Activated CD4-positive, alpha-beta T cell treated with anti-CD3 and anti-CD28 coated beads for 24 hours (primary cell): ENCODE data around the gene SHH.

Experiments
- DNase-seq, 2 donors: peaks; one replicate each; pipeline ENCODE4 v3.0.0-alpha.2; 2020; ENCODE audit warnings: low read depth in 2 of 2

Gene SHH

DNA sequence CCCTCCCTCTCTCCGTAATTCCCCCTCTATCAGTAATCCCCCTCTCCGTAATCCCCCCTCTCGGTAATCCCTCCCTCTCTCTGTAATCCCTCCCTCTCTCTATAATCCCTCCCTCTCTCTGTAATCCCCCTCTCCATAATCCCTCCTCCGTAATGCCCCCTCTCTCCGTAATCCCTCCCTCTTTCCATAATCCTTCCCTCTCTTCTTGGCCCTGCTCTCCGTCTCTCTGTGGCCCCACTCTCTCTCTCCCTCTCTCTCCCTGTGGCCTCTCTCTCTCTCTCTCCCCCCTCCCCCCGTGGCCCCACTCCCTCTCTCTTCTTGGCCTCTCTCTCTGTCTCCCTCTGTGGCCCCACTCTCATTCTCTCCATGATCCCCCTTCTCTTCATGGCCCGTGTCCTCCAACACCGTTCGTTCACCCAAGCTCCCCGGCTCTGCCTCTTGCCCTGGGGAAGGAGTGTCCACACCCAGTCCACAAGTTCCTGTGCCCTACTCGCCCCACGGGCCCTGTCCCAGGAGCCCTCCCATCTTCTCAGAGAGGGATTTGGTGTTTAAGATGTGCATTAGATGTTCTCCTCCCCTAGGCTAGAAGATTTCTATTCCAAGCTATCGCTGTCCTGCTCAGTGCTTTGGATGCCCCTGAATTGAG is 19.8 kb downstream of the SHH start:
- DNase-seq, result no peak

DNA sequence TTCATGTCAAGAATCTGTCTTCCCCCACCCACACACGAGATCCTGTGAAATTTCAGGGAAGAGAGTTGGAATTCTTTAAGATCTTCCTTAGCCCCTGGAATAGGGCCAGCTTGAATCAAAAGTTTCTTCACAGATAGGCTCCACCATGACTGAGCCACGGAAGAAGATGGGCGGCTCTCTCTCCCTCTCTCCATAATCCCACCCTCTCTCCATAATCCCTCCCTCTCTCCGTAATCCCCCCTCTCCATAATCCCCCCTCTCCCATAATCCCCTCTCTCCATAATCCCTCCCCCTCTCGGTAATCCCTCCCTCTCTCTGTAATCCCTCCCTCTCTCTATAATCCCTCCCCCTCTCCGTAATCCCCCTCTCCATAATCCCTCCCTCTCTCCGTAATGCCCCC is 20.4 kb downstream of the SHH start:
- no peak for DNase-seq

- DNase-seq, result no peak
Measured at GRCh38 chr7:155791214-155791737, 21.0 kb downstream of the SHH start.

DNA sequence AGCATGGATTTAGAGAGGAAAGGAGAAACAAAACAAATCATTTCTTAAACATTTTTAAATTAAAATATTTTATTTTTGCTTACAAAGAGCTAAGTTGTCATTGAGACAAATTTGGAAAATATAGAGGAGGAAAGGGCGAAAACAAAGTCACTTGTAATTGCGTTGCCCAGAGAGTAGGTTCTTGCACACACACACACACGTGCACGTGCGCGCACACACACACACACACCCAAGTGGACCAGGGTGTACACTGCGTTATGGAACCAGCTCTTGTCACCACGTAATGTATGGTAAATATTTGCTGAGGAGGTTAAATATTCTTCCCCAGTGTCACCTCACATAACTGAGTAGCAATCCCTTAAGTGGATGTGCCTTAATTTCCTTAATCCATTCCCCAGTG is 21.6 kb downstream of the SHH start:
- no peak for DNase-seq

DNA sequence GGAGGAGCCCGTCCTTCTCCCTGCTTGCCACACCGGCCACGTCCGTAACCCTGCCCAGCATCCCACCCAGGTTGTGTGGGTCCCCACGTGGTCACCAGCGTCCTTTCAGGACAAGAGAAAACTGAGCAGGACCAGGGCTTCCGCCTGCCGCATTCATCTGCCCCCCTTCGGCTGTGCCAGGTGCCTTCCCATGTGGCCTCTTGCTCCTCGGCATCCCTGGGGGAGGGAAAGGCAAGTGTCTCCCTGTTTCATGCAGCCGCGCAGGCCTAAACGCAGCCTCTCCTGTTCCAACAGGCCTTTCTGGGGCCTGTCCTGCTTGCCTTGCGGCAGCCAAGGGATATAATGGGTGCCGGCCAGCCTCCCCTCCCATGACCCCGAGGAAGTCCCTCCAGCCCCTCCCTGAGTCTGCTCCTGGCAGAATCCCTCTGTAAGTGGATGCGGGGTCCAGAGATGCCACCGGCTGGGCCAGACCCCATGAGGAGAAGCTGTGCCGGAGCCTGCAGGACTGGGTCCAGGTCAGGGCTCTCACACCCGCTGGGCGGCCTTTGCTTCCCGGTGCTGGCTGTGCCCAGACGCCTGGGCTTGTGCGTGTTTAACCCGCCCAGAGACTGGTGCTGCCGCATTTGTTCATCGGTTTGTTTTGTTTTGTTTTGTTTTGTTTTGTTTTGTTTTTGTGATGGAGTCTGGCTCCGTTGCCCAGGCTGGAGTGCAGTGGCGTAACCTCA is 23.1 kb downstream of the SHH start:
- no peak for DNase-seq

- no peak for DNase-seq
Measured at GRCh38 chr7:155788616-155789000, 23.7 kb downstream of the SHH start.

DNA sequence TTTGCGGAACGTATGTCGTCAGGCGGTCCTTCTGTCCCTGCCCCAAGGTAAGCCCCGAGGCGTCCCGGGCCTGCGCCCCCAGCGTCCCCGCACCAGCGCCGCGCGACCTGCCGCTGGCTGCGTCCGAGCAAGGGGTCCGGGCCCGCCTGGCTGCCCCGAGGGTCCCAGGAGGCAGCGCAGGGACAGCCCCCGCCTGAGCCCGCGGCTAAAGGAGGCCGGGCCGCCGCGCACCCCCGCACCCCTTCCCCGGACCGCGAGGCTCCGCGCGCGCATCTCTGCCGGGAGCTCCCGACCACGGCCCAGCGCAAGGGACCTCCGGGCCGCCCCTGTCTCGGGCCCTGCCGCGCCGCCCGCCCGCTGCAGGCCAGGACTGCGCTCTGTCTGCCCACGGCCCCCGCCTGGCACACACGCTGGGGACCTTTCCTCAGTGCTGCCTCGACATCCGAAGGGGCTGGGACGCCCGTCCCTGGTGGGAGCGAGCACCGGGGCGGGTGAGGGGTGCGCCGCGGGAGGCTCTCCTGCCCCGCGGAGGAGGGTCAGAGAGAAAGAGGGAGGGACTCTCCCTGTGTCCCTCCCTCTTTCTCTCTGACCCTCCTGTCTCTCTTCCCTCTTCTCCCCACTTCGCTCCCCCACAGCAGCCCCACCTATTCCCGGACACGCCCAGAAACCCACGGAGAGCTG is 25.0 kb downstream of the SHH start:
- no peak for DNase-seq

GRCh38 chr7:155786491-155786890 is 25.8 kb downstream of the SHH start:
- no peak for DNase-seq

- DNase-seq, result no peak
Measured at GRCh38 chr7:155785536-155785935, 26.7 kb downstream of the SHH start.

GRCh38 chr7:155782466-155782865 is 29.8 kb downstream of the SHH start:
- DNase-seq, result no peak

DNA sequence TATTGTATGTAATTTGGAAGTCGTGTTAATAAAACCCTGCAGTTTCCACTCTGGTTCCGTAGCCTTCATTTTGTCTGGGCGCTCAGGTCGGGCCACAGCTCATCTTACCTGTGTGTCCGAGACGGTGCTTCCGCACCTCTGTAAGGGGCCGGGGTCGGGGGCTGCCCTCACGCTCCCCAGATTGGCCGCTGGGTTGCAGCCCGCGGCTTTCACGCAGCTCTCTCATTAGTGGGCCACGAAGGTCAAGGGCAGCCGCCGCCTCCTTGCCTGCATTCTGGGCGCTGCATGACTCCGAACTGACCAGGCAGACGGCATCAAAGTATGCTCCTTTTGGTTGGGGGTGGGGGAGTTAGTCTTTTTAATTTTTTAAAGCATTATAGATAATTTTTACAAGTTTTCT is 30.8 kb downstream of the SHH start:
- no peak for DNase-seq

GRCh38 chr7:155780884-155781283 is 31.4 kb downstream of the SHH start:
- DNase-seq, result no peak

DNA sequence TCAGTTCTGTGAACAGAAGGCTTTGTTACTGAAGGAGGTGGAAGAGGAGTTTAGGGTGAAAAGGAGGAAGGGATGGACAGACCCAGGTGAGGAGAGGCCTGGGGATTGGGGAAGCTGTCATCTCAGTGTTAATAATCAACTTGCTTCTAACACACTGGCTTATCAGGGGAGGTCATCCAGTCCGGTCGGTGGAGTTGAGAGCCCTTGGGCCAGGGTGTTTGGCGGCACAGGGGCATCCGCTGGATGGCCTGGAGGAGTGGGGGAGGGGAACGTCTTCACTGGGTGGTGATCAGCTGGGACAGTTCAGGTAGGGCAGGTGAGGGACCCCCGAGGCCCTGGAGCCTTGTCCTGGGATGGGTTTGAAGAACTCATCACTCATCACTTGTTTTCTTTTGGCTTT is 33.9 kb downstream of the SHH start:
- DNase-seq, result no peak

DNA sequence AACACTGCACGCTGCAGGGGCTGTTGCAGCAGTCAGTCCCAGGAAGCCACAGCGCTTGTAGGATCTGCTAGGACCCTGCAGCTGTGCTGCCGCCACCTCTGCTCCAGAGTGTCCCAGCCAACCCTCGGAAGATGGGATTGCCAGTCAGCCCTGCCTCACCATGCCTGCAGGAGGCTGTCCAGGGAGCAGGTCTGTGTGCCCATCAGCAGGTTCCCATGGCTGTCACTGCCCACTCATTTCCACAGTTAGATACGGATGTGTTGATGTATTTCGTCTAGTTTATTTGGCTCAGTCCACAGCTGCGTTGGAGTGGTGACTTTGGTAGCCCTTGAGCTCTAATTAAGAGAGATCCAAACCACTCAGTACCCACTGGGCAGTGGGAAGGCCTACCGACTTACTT is 35.7 kb downstream of the SHH start:
- DNase-seq, result no peak

DNA sequence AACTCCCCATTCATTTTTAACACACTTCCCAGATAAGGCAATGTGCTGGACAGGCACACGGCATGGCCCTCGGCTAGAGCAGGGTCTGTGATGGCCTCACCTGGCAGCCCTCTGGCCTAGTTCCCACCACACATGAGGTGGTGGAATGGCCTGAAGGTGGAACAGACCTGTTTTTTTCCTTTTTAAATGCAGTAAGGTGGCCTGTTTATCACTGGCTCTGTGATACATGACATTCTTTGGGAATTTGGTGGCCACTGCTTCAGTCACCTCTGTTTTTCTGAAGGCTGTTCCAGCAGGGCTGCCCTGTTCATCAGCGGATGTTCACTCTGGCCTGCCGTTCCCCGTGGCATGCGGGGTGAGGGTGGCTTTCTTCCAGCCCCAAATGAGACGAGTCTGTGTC is 36.6 kb downstream of the SHH start:
- DNase-seq, result no peak

DNA sequence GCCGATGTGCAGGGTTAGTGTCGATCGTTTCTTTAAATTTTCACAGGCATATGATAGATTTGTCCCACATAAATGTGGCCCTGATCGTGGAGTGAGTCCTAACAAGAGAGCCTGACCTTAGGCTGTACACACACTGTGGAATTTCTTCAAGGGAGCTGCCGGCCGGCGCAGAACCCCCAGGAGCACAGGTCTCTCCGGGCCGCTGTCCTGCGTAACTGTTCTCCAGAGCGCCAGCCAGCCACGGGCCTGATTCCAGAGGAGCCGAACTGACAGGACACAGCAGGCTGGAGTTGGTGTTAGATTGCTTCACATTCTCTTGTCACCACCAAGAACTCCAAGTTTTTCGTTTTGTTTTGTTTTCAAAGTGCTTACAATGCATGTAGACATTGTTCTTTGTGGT is 37.3 kb downstream of the SHH start:
- no peak for DNase-seq

- no peak for DNase-seq
Measured at GRCh38 chr7:155773531-155773930, 38.7 kb downstream of the SHH start.

DNA sequence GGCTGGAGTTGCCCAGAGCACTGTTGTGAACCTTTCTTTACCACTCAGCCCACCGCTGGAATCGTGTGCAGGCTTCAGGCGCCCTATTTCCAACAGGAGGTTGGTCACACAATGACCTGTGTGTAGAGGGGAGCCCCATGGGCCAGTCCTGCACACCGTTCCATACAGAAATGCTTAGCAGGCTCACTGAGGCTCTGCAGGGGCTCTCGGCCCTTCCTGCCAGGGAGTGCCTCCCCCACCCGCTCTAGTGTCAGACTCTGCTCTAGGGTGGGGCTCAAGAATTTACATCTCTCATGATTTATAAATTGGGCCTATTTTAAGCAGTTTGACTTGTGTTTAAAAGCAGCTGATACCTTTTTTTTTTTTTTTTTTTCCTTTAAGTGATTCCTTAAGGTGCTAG is 42.0 kb downstream of the SHH start:
- DNase-seq, result no peak

- DNase-seq, result no peak
Measured at GRCh38 chr7:155769701-155770100, 42.6 kb downstream of the SHH start.

DNA sequence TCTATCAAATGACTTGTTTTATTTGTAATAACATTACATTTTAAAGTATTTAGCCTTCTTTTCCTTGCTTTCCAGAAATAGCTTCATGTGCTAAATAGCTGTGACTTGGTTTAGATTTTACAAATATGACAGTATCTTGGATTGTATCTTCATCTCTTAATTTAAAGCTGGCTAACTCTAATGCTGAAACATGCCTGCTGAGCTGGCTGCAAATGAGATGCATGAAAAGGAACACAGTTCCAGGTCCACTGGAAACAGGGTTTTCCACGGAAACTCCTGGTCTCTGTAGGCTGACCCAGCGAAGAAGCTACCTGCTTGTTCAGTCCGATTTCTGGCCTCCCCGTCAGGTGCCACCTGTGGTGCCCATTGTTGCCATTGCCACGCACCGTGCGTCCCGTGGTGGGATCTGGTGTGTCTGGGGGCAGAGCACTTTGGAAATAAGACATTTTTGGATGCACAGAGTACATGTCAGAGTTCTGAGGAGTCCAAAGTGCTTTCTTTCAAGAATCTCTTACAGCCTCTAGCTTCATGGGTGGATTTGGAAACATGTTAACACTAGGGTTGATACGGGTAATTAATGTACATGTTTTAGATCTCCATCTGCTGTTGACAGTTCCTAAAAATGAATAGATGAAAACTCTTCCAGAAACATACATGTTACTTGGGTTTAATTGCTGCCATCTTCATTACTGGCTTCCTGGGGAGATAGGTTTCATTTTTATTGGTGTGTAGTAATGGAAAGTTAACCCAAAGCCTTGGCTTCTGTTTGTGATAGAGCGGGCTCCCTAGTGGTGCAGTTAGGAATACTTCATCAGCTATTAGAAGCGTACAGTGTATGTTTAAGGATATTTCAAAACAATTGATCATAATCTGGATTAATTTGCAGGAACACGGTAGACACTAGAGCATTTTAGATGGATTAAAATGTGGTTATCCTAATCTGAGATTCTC is 45.0 kb downstream of the SHH start:
- DNase-seq, result no peak

- DNase-seq, result no peak
Measured at GRCh38 chr7:155766386-155766785, 45.9 kb downstream of the SHH start.

DNA sequence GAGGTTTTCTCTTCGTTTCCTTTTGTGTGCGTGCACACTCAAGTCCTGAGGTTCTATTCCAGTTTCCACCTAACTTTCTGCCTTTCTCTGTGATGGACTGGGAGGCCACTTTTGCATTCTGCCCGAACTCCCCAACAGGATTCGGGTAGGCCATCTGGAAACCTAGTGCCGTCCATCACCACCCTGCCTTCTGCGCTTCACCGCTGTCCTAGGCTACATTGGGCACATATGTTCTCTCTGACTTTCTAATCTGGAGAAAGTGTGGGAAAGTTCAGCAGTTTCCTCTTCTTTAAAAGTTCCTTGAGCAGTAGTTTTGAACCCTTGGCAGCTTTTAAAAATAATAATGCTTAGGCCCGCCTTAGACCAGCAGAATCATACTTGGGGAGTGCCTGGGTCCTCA is 46.8 kb downstream of the SHH start:
- DNase-seq, result no peak
